ENCODE measurements around the gene TBX4.

- no peak for TF ChIP-seq CTCF (IDR thresholded peaks at IDR 0.05)
- TF ChIP-seq JUN (IDR thresholded peaks at IDR 0.05) = no peak
- TF ChIP-seq EP300 (IDR thresholded peaks at IDR 0.05) = no peak
- no peak for TF ChIP-seq E2F6 (IDR thresholded peaks at IDR 0.05; ENCODE audit: borderline replicate concordance, low read depth)
- no peak for TF ChIP-seq POLR2A (IDR thresholded peaks at IDR 0.05; ENCODE audit: low read length)
- TF ChIP-seq ZNF302 (CRISPR knock-in tag; IDR thresholded peaks at IDR 0.05) = no peak
- no peak for TF ChIP-seq MAX (IDR thresholded peaks at IDR 0.05)
- no peak for TF ChIP-seq RAD21 (conservative IDR thresholded peaks at IDR 0.05 in 1 of 2, IDR thresholded peaks at IDR 0.05 in 1 of 2)
- TF ChIP-seq MAZ (IDR thresholded peaks at IDR 0.05; ENCODE audit: borderline replicate concordance, low read depth, low read length) = no peak
- TF ChIP-seq CBX2 (IDR thresholded peaks at IDR 0.05; ENCODE audit: borderline replicate concordance, low read depth) = no peak
- TF ChIP-seq CBX8 (IDR thresholded peaks at IDR 0.05) = no peak
- no peak for TF ChIP-seq CHD2 (IDR thresholded peaks at IDR 0.05; ENCODE audit: low read length, partially characterized antibody)
- TF ChIP-seq PBX3 (IDR thresholded peaks at IDR 0.05) = no peak
Observed at GRCh38 chr17:61418449-61418848, 33.8 kb upstream of the TBX4 start.

Data from A549 (cell line).